Glomerular visceral epithelial cell (primary cell): ENCODE measurements around the gene NCEH1.
A peak's percentile ranks its signal among the peaks of the same experiment; 100 is the strongest.
"Not testable (repeated sequence)": the region's sequence is repeated elsewhere in the genome, so short reads cannot be mapped to it uniquely, and the experiment has no call there.

Experiments
- DNase-seq: peaks from one replicate; pipeline ENCODE4 v3.0.0-alpha.2; 2016; ENCODE audit errors: extremely low spot score

Gene NCEH1

DNA sequence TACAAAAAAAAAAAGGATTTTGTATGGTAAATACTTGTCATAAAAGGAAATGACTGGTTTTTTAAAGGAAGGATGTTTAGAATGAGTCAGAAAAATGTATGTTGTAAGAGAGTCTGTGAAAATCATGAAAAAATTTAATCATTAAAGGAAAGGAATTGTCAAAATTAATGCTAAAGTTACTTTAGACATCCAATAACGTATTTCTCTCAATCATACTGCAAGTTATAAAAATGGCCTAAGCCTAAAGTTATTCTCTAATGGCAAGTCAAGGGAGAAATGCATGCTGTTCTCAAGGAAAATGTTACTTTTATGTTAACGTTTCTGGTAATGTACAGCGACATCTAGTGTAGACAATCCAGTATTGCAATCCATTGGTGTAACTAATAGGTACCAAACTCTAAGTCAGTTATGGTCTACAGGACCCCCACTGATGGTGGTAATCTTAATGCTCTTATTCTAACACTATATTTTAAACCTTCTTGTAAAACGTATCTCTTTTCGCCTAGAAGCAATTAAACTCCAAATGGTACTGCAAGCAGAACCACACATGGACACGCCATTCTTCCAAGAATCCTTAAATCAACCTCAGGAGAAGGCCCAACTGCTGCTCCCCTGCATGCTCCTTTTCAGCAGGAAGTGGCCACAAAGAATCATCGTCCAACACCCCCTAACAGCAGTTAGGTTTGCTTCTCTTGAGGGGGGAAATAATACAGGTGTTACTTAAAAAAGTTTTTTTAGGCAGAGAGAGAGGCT lies 35.2 kb downstream of the NCEH1 start:
- DNase-seq, result peak; percentile 64

DNA sequence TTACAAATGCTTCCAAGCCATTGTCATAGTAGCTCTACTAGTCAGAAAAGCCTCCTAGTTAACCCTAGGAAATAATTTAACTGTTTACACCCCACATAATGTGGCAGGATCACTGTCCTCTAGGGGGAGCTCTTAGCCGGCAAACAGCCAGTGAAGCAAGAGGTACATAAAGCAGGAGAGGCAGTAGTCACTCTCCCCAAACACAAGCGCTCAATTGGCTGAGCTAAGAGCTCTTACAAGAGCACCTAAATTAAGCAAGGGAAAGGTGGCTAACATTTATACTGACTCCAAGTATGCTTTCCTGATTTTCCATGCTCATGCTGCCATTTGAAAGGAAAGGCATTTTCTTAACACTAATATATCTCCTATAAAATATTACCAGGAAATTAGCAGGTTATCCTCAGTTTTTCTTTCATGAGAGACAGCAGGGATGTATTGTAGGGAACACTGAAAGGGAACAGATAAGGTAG lies 37.6 kb downstream of the NCEH1 start:
- DNase-seq, result peak; percentile 76

DNA sequence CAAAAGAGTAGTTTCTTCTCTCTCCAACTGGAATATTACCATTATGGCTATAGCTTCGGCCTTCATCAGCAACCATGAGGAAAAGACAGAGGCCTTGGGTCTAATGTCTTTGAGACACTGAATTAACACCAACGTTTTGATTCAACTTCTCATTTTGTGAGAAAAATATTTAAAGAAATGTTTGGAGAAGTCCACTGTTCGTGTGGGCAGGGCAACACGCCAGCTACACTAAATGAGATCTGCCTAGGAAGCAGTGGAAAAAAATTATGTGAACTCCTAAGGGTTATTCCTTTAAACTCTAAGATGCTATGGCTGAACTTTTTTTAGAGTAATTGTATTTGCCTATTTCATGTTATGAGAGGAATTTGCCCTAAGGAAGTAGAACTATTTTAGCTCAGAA lies 41.8 kb downstream of the NCEH1 start:
- no peak for DNase-seq

DNA sequence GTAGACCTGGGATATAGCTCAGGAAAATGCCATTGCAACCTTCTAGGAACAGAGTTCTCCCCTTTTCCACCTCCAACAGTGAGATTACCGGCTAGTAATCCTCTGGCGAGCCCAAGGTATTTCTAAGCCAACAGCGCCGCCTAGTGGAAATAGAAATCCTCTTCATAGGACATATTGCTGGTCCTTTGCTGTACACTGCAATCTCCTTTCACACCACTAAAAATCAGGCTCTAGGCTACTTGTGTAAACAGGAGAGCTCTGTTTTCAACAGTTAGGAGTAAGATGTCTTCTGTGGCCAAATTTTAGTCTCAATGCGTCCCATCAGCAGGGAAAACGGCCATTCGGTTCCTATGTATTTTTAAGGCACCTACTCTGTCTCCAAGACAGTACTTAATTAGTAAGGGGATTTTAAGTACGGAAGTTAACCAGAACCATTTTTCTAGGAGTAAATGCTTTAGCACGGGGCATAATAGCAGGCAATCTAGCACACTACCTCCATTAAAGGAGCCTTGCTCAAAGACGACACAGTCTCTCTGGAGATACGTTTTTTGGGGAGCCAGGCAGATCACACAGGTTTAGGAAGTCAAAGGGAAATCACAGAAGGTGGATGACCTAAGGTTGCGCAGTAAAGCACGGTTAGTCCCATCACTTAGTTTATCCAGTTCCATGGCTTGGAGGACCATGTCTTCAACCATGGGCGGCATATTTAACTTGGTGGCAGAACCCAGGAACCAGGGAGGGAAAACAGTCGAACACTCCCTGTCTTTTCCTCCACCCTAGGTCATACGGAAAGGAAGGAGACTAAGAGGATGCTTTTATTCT lies 43.8 kb downstream of the NCEH1 start:
- peak; percentile 92 for DNase-seq

DNA sequence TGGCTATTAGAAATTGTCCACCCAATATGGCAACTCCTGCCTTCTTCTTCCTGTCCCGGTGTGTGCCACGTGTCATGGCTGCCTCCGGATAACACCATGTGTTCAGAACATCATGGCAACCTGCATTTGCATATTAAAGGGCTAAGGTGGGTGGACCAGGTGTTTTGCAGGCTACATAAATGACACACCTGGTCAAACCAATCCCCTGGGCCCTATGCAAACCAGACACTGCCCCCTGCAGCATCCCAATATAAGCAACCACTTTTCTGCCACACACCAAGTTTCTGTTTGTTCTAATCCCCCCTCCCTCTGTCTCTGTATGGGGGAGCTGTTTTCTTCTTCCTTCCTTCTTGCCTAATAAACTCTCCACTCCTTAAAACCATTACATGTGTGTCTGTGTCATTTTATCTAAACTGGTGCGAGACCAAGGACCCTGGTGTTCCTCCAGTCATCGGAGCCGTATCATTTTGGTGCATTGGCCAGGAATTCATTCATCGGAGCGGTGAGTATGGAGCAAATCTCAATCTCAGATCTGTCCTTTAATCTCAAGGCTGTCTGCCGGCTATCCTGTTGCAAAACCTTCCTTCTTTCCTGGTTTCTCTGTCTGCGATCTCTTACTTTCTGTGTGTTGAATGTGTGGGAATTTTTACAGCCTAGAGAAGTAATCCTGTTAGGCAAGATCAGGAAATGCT lies 44.5 kb downstream of the NCEH1 start:
- peak; percentile 33 for DNase-seq

DNA sequence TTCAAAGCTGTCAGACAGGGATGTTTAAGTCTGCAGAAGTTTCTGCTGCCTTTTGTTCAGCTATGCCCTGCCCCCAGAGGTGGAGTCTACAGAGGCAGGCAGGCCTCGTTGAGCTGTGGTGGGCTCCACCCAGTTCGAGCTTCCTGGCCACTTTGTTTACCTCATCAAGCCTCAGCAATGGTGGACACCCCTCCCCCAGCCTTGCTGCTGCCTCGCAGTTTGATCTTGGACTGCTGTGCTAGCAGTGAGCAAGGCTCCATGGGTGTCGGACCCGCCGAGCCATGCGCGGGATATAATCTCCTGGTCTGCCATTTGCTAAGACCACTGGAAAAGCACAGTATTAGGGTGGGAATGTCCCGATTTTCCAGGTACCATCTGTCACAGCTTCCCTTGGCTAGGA lies 45.4 kb downstream of the NCEH1 start:
- not testable (repeated sequence) for DNase-seq

DNA sequence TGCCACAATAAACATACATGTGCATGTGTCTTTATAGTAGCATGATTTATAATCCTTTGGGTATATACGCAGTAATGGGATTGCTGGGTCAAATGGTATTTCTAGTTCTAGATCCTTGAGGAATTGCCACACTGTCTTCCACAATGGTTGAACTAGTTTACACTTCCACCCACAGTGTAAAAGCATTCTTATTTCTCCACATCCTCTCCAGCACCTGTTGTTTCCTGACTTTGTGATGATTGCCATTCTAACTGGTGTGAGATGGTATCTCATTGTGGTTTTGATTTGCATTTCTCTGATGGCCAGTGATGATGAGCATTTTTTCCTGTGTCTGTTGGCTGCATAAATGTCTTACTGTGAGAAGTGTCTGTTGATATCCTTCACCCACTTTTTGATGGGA lies 50.4 kb downstream of the NCEH1 start:
- not testable (repeated sequence) for DNase-seq

DNA sequence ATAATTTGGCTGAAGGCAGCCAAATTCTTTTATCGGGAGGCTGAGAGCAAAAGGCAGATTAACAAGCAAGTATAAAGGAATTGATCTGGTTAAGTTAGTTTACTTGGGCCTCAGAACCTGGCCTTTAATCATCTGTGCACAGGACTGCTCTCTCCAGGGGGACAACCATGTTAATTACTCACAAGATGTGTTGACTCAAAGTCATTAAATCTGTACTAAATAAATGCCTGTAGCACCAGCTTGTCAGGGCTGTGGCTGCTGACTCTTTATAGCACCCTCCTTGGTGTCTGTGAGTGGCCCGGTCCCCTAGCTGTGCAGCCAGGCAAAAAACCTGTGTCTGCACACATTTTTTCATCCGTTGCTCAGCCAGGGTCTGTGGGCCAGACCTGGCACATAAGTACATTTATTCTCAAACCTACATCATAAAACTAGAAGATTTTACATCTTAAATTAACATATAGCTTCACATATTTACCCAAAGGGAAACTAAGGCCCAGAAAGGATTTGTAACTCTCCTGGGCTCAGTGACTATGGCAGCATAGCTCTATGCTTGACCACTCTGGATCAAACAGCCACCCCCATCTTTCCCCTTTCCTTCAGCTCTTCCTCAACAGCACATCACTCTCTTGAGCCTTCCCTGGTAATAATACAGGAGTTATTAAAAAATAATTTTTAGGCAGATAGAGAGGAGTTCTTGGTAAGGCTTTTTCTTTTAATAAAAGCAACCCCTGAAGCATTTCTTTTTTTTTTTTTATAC lies 51.4 kb downstream of the NCEH1 start:
- DNase-seq, result peak; percentile 82

DNA sequence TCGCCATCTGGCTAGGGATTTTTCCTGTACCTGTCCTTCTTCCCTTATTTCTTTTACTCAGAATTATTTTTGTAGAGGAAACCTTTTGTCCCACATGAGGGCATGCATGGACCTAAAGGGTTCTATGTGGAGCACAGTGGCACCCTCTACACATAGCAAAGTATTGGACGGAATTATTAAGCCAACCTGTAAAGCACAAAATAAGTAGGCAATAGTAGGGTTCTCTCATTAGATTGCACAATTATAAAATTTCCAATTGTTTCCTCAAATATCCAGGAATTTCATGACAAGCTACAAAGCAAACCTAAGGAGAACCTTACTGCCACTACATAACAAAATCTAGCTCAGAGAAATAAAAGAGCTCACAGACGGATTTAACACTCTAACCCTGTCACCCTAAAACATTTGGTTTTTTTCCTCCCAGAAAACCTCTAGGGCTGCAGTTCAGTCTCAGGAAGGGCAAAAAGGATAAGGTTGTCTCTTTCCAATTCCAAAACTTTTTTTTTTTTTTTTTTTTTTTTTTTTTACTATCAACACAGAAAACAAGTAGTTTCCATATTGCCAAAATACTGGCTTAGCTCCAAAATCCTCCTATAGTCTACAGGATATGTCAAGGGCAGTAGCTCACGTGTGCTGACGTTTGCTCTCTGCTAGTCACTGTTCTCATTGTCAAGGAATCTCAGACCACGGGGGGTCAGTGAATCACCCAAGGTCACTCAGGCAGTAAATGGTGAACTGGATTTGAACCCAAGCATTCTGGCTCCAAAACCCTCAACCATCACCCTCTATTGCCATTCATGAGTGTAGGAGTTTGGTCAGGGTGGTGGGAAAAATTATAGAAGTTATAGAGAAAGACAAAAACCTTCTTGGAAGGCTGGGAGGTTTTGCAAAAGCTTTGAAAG lies 52.3 kb downstream of the NCEH1 start:
- peak; percentile 99 for DNase-seq

DNA sequence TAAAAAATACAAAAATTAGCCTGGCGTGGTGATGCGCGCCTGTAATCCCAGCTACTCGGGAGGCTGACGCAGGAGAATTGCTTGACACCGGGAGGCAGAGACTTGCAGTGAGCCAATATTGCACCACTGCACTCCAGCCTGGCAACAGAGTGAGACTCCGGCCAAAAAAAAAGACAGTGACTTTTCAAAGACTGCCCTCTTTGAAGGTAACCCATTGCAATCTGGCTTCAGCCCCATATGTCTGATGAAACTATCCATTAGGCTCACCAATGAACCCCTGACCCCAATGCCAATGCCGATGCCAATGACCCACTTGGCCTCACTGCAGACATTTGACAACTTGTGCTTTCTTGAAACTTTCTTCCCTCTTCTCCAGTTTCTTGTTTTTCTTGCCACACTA lies 54.3 kb downstream of the NCEH1 start:
- DNase-seq, result no peak

DNA sequence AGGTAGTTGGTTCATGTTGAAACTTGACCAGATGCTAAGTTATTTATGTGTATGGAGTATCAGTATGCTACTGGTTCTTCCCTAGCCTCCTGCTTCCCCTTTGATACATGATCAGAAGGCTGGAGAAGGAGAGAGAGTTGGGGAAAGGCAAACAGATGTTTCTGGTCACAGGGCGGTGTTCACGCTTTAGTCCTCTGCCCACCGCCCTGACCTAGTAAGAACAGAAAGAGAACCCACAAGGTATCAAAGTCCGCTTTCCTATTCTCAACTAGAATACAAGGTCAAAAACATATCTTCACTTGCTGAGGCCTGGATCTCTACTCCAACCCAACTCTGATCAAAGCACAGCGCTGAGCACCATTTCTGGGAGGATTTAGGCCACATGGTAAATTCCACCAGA lies 55.5 kb downstream of the NCEH1 start:
- DNase-seq, result no peak

DNA sequence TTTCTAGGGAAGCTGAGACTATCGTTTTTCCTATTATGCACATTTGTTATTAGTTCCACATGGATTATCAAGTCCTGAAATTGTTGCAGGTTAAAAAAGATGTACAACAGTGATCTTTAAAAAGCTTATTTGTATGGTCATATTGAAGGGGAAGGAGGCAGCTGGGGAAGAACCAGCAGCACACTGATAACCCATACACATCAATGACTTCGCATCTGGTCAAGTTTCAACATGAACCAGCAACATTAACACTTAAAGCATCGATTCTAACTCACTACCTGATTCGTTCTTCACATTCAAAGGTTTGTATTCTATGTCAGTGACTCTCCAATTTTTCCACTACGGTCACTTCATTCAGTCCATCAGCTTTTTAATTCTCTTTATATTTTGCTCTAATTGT lies 56.4 kb downstream of the NCEH1 start:
- no peak for DNase-seq

DNA sequence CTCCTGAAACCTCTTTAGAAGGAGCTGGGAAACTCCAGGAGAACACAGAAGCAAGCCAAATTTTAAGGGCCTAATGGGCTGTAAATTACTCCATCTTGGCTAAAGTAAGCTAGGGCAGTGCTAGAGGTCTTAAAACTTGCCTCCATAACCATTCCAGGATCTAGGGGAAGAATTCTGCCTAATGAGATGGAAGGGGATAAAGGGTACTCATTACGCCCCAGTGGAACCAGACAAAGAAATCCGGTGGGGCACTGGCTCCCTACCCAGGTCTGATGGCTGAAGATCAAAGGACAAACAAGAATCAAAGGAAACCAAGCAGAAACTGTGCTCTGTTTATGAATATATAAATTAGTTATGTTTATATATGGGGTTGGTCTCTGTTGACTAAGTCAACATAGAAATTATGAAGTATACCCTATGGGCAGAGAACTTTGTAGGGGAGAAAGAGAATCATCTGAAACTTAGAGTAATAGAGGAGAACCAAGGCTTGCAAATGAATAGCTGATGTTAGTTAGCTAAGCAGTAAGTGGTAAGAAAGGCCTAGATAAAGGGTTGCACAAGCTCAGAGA lies 57.8 kb downstream of the NCEH1 start:
- DNase-seq, result no peak

DNA sequence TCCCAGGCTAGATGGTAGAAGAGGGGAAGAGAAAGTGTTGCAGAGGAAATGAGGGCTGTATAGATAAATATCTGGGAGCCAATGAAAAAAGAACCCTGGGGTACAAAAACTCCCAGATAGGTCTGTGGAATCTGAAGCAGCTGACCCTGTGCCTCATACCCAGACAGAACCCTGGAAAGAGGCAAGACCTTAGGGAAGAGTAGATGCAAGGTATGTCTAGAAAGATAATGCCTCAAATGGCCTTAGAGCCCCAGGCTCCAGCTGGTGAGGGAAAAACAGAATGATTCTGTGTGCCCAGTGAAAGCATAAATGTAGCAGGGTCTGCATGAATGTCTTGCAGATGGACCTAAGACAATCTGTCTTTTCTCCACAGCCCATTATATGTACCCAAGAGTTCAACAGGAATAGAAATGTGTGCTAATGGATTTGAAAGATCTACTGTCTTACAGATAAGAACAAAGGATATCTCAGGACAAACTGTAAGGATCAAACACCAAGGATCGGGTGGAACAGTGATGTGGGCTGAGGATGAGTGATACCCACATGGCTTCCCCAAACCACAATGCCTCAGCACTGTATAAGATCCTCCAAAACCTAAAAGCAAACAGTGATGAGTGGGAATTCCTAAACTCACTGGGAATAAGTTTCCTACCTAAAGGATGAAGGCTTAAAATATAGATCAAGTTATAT lies 58.8 kb downstream of the NCEH1 start:
- DNase-seq, result no peak

DNA sequence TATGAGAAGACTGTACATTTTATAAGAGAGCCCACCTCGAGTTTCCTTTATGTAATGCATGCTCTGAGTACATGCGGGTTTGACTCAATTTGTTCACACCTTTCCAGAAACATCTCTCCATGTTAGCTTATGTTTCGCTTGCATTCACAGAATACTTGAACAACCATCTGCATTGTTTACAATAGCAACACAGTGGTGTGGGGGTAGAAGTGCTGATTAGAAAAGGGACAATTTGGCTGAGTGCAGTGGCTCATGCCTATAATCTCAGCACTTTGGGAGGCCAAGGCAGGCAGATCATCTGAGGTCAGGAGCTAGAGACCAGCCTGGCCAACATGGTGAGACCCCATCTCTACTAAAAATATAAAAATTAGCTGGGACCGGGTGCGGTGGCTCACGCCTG lies 60.9 kb downstream of the NCEH1 start:
- DNase-seq, result no peak

DNA sequence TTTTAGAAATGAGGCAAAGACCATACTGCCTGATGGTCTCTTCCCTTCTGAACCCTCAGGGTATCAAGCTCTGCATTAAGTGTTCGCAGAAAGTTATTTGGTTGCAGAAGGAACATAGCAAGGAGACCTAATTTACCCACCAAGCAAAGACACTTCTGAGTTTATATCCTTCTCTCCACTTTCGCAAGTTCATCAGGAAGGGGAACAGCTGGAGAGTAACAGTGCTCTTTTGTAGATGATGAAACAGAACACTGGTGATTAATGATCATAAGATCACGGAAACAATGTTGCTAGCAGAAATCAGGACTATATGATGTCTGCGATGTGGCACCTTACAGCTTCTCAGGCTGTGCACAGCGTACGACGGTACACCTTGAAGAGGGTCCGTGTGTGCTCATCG lies 62.1 kb downstream of the NCEH1 start:
- no peak for DNase-seq

DNA sequence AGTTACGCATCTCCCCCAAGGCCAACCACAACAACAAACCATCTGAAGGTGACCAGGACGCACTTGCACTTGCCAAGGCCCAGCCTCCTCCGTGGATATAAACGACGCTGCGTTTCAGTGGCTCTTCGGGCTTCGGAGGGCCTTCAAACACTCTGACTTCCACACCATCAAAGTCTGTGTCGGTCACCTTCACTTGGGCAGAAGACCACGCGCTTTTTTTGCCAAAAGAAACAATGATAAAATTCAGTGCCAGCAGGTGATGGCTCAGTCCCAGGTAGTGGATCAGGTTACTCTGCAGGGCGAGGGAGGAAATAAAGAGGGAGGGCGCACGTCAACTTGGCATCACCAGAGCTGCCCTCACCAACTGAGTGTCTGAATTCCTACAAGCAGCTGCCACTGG lies 63.0 kb downstream of the NCEH1 start:
- no peak for DNase-seq

DNA sequence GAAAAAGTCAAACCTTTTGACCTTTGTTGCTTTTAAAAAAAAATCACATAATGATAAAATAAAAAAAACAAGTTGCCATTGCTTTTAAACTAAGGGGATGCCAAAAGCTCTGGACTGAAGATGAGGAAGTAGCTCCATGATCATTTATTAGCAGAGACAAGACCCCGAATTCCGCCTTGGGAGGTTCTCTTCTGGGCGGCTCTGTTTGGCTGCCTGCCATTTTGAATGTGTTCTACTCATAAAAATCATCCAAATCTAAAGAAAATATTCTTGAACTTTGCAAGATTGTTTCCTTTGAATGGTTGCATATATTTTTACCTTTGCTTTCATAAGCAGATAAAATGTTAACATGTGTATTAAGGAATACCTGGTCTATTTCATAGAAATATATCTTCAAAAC lies 63.8 kb downstream of the NCEH1 start:
- no peak for DNase-seq

DNA sequence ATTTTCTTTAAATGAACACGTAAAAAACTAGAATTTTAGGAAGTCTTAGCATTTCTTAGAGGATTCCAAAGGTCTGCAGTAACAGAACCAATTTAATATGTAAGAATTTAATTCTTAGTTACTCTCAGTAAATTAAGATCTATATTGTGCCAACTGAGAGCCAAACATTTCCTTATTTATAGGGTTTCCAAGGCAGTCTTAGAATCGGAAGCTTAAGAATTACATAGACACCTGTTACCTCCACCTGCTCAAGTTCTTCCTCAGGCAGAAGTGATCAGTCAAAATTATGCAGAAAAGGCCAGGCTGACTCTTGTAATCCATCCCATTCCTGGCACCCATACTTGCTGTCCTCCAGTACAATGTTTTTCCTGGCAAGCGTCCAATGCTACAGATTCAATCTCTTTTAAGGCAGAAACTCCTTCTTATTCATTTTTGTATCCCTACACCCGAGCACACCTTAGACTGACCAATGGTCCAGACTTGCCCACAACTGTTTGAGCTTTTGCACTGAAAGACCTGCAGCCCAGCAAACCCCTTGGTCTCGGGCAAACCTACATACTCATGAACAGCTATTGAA lies 64.3 kb downstream of the NCEH1 start:
- peak; percentile 64 for DNase-seq
